Panc1 (cell line): ENCODE results near the gene LGALS3. TPM values are rescaled to one million over a fixed set of nuclear protein-coding genes. Genes with fewer than 3 reads are reported as not detected.
A peak's percentile ranks its signal among the peaks of the same experiment; 100 is the strongest.

Experiments
- ATAC-seq: fragments of 200-7000 bp; cut with Tn5 transposase; 2 replicates; pipeline ENCODE4 v1.9.1; 2020; ENCODE audit warnings: mild to moderate bottlenecking, moderate library complexity
- BruUV-seq: library from RNA; stranded (reverse); fragments of 400-500 nt; replicated peaks from 2 replicates; lab custom pipeline; 2021; lab: Mats Ljungman, UMichigan
- CTCF ChIA-PET: fragments of 300-600 bp; sonication (Branson Sonifier 250); formaldehyde crosslinking; loops from one replicate; lab custom pipeline; 2022; ENCODE audit warnings: antibody characterized with exemption; lab: Charles Lee
- POLR2A ChIA-PET: fragments of 300-600 bp; sonication (Branson Sonifier 250); formaldehyde crosslinking; loops from one replicate; lab custom pipeline; 2022; ENCODE audit warnings: antibody characterized with exemption; lab: Charles Lee
- DNase-seq: peaks from one replicate; pipeline ENCODE4 v3.0.0-alpha.2; 2010; ENCODE audit warnings: low read depth, low spot score
- H3K27ac ChIP-seq: 2 replicates; pipeline ENCODE4 v1.5.1; 2011; ENCODE audit warnings: mild to moderate bottlenecking, low read length, inconsistent platforms
- H3K27me3 ChIP-seq: fragments of 200-500 bp; sonication (Bioruptor generic); 2 replicates; pipeline ENCODE4 v1.6.0; 2014; ENCODE audit warnings: low read length, inconsistent platforms; ENCODE audit not compliant: control insufficient read depth, insufficient read depth
- H3K36me3 ChIP-seq: fragments of 200-500 bp; sonication (Bioruptor generic); 2 replicates; pipeline ENCODE4 v1.5.1; 2014; ENCODE audit warnings: inconsistent platforms, mild to moderate bottlenecking, low read length, moderate library complexity; ENCODE audit not compliant: control insufficient read depth, insufficient read depth
- H3K4me1 ChIP-seq: 2 replicates; pipeline ENCODE4 v1.5.1; 2011; ENCODE audit warnings: inconsistent platforms, mild to moderate bottlenecking, low read length, moderate library complexity; ENCODE audit not compliant: control insufficient read depth, insufficient read depth
- H3K4me3 ChIP-seq, 2 experiments: 2 replicates each; pipeline ENCODE4 v1.5.1; 2011 to 2012; ENCODE audit warnings: low read depth in 2 of 2, low read length in 2 of 2, mild to moderate bottlenecking in 2 of 2, inconsistent platforms in 1 of 2, moderate library complexity in 1 of 2
- H3K9me3 ChIP-seq: fragments of 200-500 bp; sonication (Bioruptor generic); 2 replicates; pipeline ENCODE4 v1.5.1; 2014; ENCODE audit warnings: low read depth, mild to moderate bottlenecking, inconsistent platforms, low read length, moderate library complexity; ENCODE audit not compliant: control insufficient read depth, insufficient read depth
- CTCF ChIP-seq: fragments of 450-650 bp; IDR thresholded peaks from 2 replicates; pipeline ENCODE4 v1.5.1; 2017; ENCODE audit warnings: mild to moderate bottlenecking
- POLR2AphosphoS5 ChIP-seq: IDR thresholded peaks from 2 replicates; pipeline ENCODE4 v1.6.1; 2012; ENCODE audit warnings: mild to moderate bottlenecking, low read depth, low read length, moderate library complexity
- REST ChIP-seq, 2 experiments: IDR thresholded peaks; 2 replicates each; pipeline ENCODE4 v1.6.1; 2011 to 2012; ENCODE audit warnings: low read depth in 2 of 2, control low read depth in 1 of 2, low read length in 1 of 2, mild to moderate bottlenecking in 1 of 2, moderate library complexity in 1 of 2; ENCODE audit not compliant: insufficient read depth in 1 of 2
- SIN3A ChIP-seq: IDR thresholded peaks from 2 replicates; pipeline ENCODE4 v1.6.1; 2012; ENCODE audit warnings: low read depth, mild to moderate bottlenecking, low read length, moderate library complexity, borderline replicate concordance; ENCODE audit not compliant: insufficient read depth
- TCF7L2 ChIP-seq: IDR thresholded peaks from 2 replicates; pipeline ENCODE4 v1.6.1; 2011; ENCODE audit warnings: mild to moderate bottlenecking, low read depth, low read length, inconsistent platforms
- in situ Hi-C: cut with HindIII; loops from 2 replicates; pipeline ENCODE4 v1.10.0; 2016; ENCODE audit warnings: low sequenced_read_pairs, low pct_unique_long_range_greater_than_20kb
- intact Hi-C: fragments of 100-400 bp; cut with micrococcal nuclease; formaldehyde crosslinking; loops from one replicate; pipeline ENCODE4 v1.10.0; 2022; ENCODE audit not compliant: unreplicated experiment
- total RNA-seq: library from RNA; stranded (reverse); gene quantifications from one replicate; pipeline ENCODE4 v1.2.1, GENCODE V29; 2021; ENCODE audit not compliant: unreplicated experiment

The LGALS3 gene
- total RNA-seq, 1 experiment from 2014 or later, result 146 TPM

- Histone ChIP-seq H3K4me1 (no peaks in the 10 kb centered on the region), H3K27ac (no peak overlapping the region), H3K9me3 (no peaks in the 10 kb centered on the region), H3K27me3 (no peaks in the 10 kb centered on the region), H3K4me3 (no peak overlapping the region), H3K36me3 (peaks cover 30% of the 10 kb centered on the region)
- in situ Hi-C loops (no loop called here), intact Hi-C loops (no loop called here)
- no TSS peak for BruUV-seq
- CTCF ChIA-PET, result no interaction called here
- no peak for DNase-seq
- TF ChIP-seq REST (IDR thresholded peaks at IDR 0.05; ENCODE audit: insufficient read depth in 1 of 2, low read depth in 2 of 2, low read length in 1 of 2) (no peak), SIN3A (no peak)
- ATAC-seq, result no peak
- POLR2A ChIA-PET, result no interaction called here
Observed at GRCh38 chr14:55158412-55158811, 29.4 kb downstream of the LGALS3 start.

- Histone ChIP-seq H3K9me3 (no peaks in the 10 kb centered on the region), H3K4me3 (no peak overlapping the region), H3K27ac (no peak overlapping the region), H3K4me1 (no peaks in the 10 kb centered on the region), H3K36me3 (peaks cover 23% of the 10 kb centered on the region; the same call in 1 of the 2 replicates), H3K27me3 (no peaks in the 10 kb centered on the region)
- CTCF ChIA-PET, result interaction anchor here (0.6 to 1.6 kb wide), 4 partner anchors 30 to 71 kb away, joined by 3 to 8 read pairs (median 4); partner anchors contain the start of gene DLGAP5
- TF ChIP-seq CTCF (peak; percentile 43; the same call in 1 of the 2 replicates), REST (IDR thresholded peaks at IDR 0.05; ENCODE audit: insufficient read depth in 1 of 2, low read depth in 2 of 2, low read length in 1 of 2) (no peak), SIN3A (no peak), TCF7L2 (no peak), POLR2AphosphoS5 (no peak)
- intact Hi-C loops, result no loop called here
- POLR2A ChIA-PET, result interaction anchor here (0.5 to 0.7 kb wide), 2 partner anchors 129 to 153 kb away, joined by 3 to 8 read pairs; no protein-coding TSS in a partner anchor
- DNase-seq (peak; percentile 2), ATAC-seq (no peak)
- BruUV-seq, result no TSS peak
- in situ Hi-C loops, result no loop called here
Observed at GRCh38 chr14:55160989-55161388, 31.9 kb downstream of the LGALS3 start.
